Neuronal stem cell (in vitro differentiated cells): Measurements from ENCODE around the gene GALNT12.

ENCODE experiments used
- DNase-seq: peaks from one replicate; pipeline ENCODE4 v3.0.0-alpha.2; 2013; ENCODE audit warnings: low spot score
- H2AFZ ChIP-seq: one replicate; pipeline ENCODE4 v1.6.1; 2013; ENCODE audit warnings: mild to moderate bottlenecking, low read length, inconsistent platforms
- H2AK5ac ChIP-seq: 2 replicates; pipeline ENCODE4 v1.6.1; 2013; ENCODE audit warnings: low read depth, mild to moderate bottlenecking, inconsistent platforms, low read length, moderate library complexity, mixed read lengths
- H2BK120ac ChIP-seq: 2 replicates; pipeline ENCODE4 v1.6.1; 2013; ENCODE audit warnings: low read depth, mild to moderate bottlenecking, inconsistent platforms, low read length, moderate library complexity, mixed read lengths
- H2BK12ac ChIP-seq: one replicate; pipeline ENCODE4 v1.6.1; 2013; ENCODE audit warnings: low read length, inconsistent platforms
- H2BK15ac ChIP-seq: 2 replicates; pipeline ENCODE4 v1.6.1; 2013; ENCODE audit warnings: mild to moderate bottlenecking, low read length, inconsistent platforms, mixed read lengths
- H2BK5ac ChIP-seq: one replicate; pipeline ENCODE4 v1.6.1; 2013; ENCODE audit warnings: inconsistent platforms, mild to moderate bottlenecking, low read length, moderate library complexity
- H3K14ac ChIP-seq: one replicate; pipeline ENCODE4 v1.6.1; 2013; ENCODE audit warnings: low read length, inconsistent platforms
- H3K18ac ChIP-seq: 2 replicates; pipeline ENCODE4 v1.6.1; 2013; ENCODE audit warnings: low read length, inconsistent platforms
- H3K23ac ChIP-seq: 2 replicates; pipeline ENCODE4 v1.6.1; 2013; ENCODE audit warnings: low read depth, mild to moderate bottlenecking, mixed read lengths, low read length, inconsistent platforms; ENCODE audit not compliant: poor library complexity
- H3K27ac ChIP-seq: replicated peaks from 3 replicates; pipeline ENCODE4 v1.5.1; 2013; ENCODE audit warnings: low read length, inconsistent platforms
- H3K27me3 ChIP-seq, 3 experiments: 2 replicates each; pipeline ENCODE4 v1.6.1; 2013; ENCODE audit warnings: low read length in 3 of 3, mild to moderate bottlenecking in 2 of 3, inconsistent platforms in 1 of 3, low read depth in 1 of 3, mixed read lengths in 1 of 3, moderate library complexity in 1 of 3; ENCODE audit not compliant: control insufficient read depth in 3 of 3, insufficient read depth in 3 of 3
- H3K36me3 ChIP-seq, 2 donors: replicated peaks in 1 of 2; 2 replicates each; pipeline ENCODE4 v1.6.1; 2013; ENCODE audit warnings: low read length in 2 of 2; ENCODE audit not compliant: control insufficient read depth in 2 of 2, insufficient read depth in 2 of 2
- H3K4ac ChIP-seq: 2 replicates; pipeline ENCODE4 v1.6.1; 2013; ENCODE audit warnings: inconsistent platforms, mild to moderate bottlenecking, low read length, moderate library complexity
- H3K4me1 ChIP-seq, 2 donors: 1 replicate in 1 of 2; 2 replicates in 1 of 2; pipeline ENCODE4 v1.6.1; 2013; ENCODE audit warnings: low read length in 2 of 2, low read depth in 1 of 2; ENCODE audit not compliant: control insufficient read depth in 2 of 2, insufficient read depth in 1 of 2
- H3K4me2 ChIP-seq: one replicate; pipeline ENCODE4 v1.6.1; 2013; ENCODE audit warnings: mild to moderate bottlenecking, low read length, inconsistent platforms; ENCODE audit not compliant: insufficient read depth, poor library complexity, severe bottlenecking
- H3K4me3 ChIP-seq, 2 donors: 2 replicates each; pipeline ENCODE4 v1.5.1; 2013; ENCODE audit warnings: low read length in 2 of 2, mild to moderate bottlenecking in 2 of 2, inconsistent platforms in 1 of 2, moderate library complexity in 1 of 2
- H3K79me1 ChIP-seq: one replicate; pipeline ENCODE4 v1.6.1; 2013; ENCODE audit warnings: low read depth, mild to moderate bottlenecking, inconsistent platforms, low read length, moderate library complexity
- H3K9ac ChIP-seq: one replicate; pipeline ENCODE4 v1.6.1; 2013; ENCODE audit warnings: mild to moderate bottlenecking, low read depth, low read length, inconsistent platforms; ENCODE audit not compliant: poor library complexity
- H3K9me3 ChIP-seq, 2 donors: replicated peaks in 1 of 2; 2 replicates each; pipeline versions ENCODE3 to v1.6.1; 2013; ENCODE audit warnings: low read length in 2 of 2, mild to moderate bottlenecking in 2 of 2, inconsistent platforms in 1 of 2, low read depth in 1 of 2, mixed read lengths in 1 of 2, moderate library complexity in 1 of 2; ENCODE audit not compliant: control insufficient read depth in 2 of 2, insufficient read depth in 1 of 2
- H4K8ac ChIP-seq: one replicate; pipeline ENCODE4 v1.6.1; 2013; ENCODE audit warnings: low read depth, mild to moderate bottlenecking, inconsistent platforms, low read length, moderate library complexity
- H4K91ac ChIP-seq: one replicate; pipeline ENCODE4 v1.6.1; 2013; ENCODE audit warnings: low read length, low read depth, mild to moderate bottlenecking, inconsistent platforms; ENCODE audit not compliant: poor library complexity
- WGBS, 2 donors: extraction: QIAGEN DNeasy Blood & Tissue Kit; methylation state at CpG; one replicate each; pipeline ENCODE4 v1.1.7; 2013; ENCODE audit warnings: missing lambda C conversion rate in 2 of 2, mixed read lengths in 1 of 2; ENCODE audit not compliant: insufficient read length in 2 of 2, insufficient replicate concordance in 1 of 2; ENCODE audit errors: extremely low coverage in 2 of 2; 5-methylcytosine and 5-hydroxymethylcytosine counted together

GALNT12 gene

GRCh38 chr9:98793031-98793430 is 14.4 kb upstream of the GALNT12 start:
- peaks cover 14 to 29% of the 10 kb centered on the region in 2 donors for H3K36me3 ChIP-seq
- H3K4me3 ChIP-seq: no peak overlapping the region
- no peak overlapping the region for H2AK5ac ChIP-seq
- no peak overlapping the region for H4K8ac ChIP-seq
- H2BK120ac ChIP-seq: no peak overlapping the region
- no peak overlapping the region for H2BK5ac ChIP-seq
- no peak overlapping the region for H3K4me2 ChIP-seq
- H2BK15ac ChIP-seq: no peak overlapping the region
- peaks cover 0 to 4% of the 10 kb centered on the region in 2 donors for H3K9me3 ChIP-seq
- H3K27me3 ChIP-seq: peaks cover 0 to 2% (median 0%) of the 10 kb centered on the region in 3 experiments
- H3K14ac ChIP-seq: no peak overlapping the region
- no peak overlapping the region for H2BK12ac ChIP-seq
- no peak overlapping the region for H4K91ac ChIP-seq
- DNase-seq: no peak
- H3K4ac ChIP-seq: no peak overlapping the region
- H2AFZ ChIP-seq: no peak overlapping the region
- no peak overlapping the region for H3K23ac ChIP-seq
- peaks cover 4% of the 10 kb centered on the region for H3K79me1 ChIP-seq
- no peak overlapping the region for H3K18ac ChIP-seq
- no peak overlapping the region for H3K27ac ChIP-seq
- no CpG with 5 or more reads among the region's 2 CpGs for WGBS, 2 donors
- peaks cover 7 to 23% of the 10 kb centered on the region in 2 donors for H3K4me1 ChIP-seq
- H3K9ac ChIP-seq: no peak overlapping the region

GRCh38 chr9:98794802-98795201 is 12.7 kb upstream of the GALNT12 start:
- Histone ChIP-seq H3K36me3 (peaks cover 7 to 11% of the 10 kb centered on the region in 2 donors), H3K18ac (no peak overlapping the region), H3K4me2 (no peak overlapping the region), H3K79me1 (peaks cover 4% of the 10 kb centered on the region), H3K4me1 (peaks cover 7 to 23% of the 10 kb centered on the region in 2 donors), H2BK15ac (no peak overlapping the region), H2BK5ac (no peak overlapping the region), H3K4ac (no peak overlapping the region), H3K27me3 (peaks cover 0 to 2% (median 0%) of the 10 kb centered on the region in 3 experiments), H3K9me3 (peaks cover 8 to 13% of the 10 kb centered on the region in 2 donors), H3K27ac (no peak overlapping the region), H3K23ac (no peak overlapping the region), H4K8ac (no peak overlapping the region), H3K14ac (no peak overlapping the region), H3K9ac (no peak overlapping the region), H2BK12ac (no peak overlapping the region), H2BK120ac (no peak overlapping the region), H2AK5ac (no peak overlapping the region), H2AFZ (no peak overlapping the region), H4K91ac (no peak overlapping the region), H3K4me3 (peak overlapping the region in 1 of 2 donors; percentile 77)
- DNase-seq: no peak
- WGBS, 2 donors: no CpG with 5 or more reads among the region's 3 CpGs

GRCh38 chr9:98795295-98795955 is 12.0 kb upstream of the GALNT12 start:
- H4K91ac ChIP-seq: no peak overlapping the region
- H2BK120ac ChIP-seq: no peak overlapping the region
- H3K9me3 ChIP-seq: peaks cover 8 to 13% of the 10 kb centered on the region in 2 donors
- H3K27ac ChIP-seq: no peak overlapping the region
- peak overlapping the region; percentile 100 for H2AFZ ChIP-seq
- no peak overlapping the region for H3K9ac ChIP-seq
- H3K4me1 ChIP-seq: peaks cover 7 to 23% of the 10 kb centered on the region in 2 donors
- H2BK5ac ChIP-seq: no peak overlapping the region
- no peak overlapping the region for H2BK12ac ChIP-seq
- H3K4ac ChIP-seq: no peak overlapping the region
- H4K8ac ChIP-seq: no peak overlapping the region
- H3K23ac ChIP-seq: peak overlapping the region; percentile 3
- H3K4me3 ChIP-seq: peak overlapping the region; percentile 26 to 77
- DNase-seq: no peak
- no peak overlapping the region for H3K18ac ChIP-seq
- H2BK15ac ChIP-seq: no peak overlapping the region
- WGBS, 2 donors: no CpG with 5 or more reads among the region's 12 CpGs
- H3K4me2 ChIP-seq: peak overlapping the region; percentile 68
- no peak overlapping the region for H3K14ac ChIP-seq
- H3K79me1 ChIP-seq: peaks cover 4% of the 10 kb centered on the region
- peaks cover 0 to 3% (median 2%) of the 10 kb centered on the region in 3 experiments for H3K27me3 ChIP-seq
- H2AK5ac ChIP-seq: no peak overlapping the region
- H3K36me3 ChIP-seq: peaks cover 3 to 5% of the 10 kb centered on the region in 2 donors

GRCh38 chr9:98795970-98796363 is 11.5 kb upstream of the GALNT12 start:
- Histone ChIP-seq H3K9ac (peak overlapping the region; percentile 93), H3K4ac (no peak overlapping the region), H3K23ac (peak overlapping the region; percentile 62), H2AFZ (peak overlapping the region; percentile 100), H3K4me3 (peak overlapping the region; percentile 77 to 93), H3K27ac (no peak overlapping the region), H3K14ac (no peak overlapping the region), H4K91ac (no peak overlapping the region), H3K4me2 (peak overlapping the region; percentile 70), H2BK5ac (no peak overlapping the region), H3K4me1 (peaks cover 7 to 21% of the 10 kb centered on the region in 2 donors), H2BK12ac (no peak overlapping the region), H3K18ac (peak overlapping the region; percentile 93), H4K8ac (no peak overlapping the region), H3K27me3 (peaks cover 0 to 3% (median 2%) of the 10 kb centered on the region in 3 experiments), H2BK15ac (no peak overlapping the region), H2AK5ac (no peak overlapping the region), H3K9me3 (peaks cover 8 to 13% of the 10 kb centered on the region in 2 donors), H3K36me3 (no peaks in the 10 kb centered on the region), H2BK120ac (no peak overlapping the region), H3K79me1 (peaks cover 4% of the 10 kb centered on the region)
- no peak for DNase-seq
- WGBS, 2 donors: no CpG with 5 or more reads among the region's 48 CpGs
